ENCODE results near the gene CRYBA1.

- TF ChIP-seq CTCF (IDR thresholded peaks at IDR 0.05) (no peak), POLR2A (IDR thresholded peaks at IDR 0.05) (no peak)
Observed at GRCh38 chr17:29292992-29293889, 46.6 kb downstream of the CRYBA1 start.
